B cell (primary cell): ENCODE data around the gene DPP4. TPM values are rescaled to one million over a fixed set of nuclear protein-coding genes. Genes with fewer than 3 reads are reported as not detected.

ENCODE experiments used
- ATAC-seq: fragments of 200-7000 bp; cut with Tn5 transposase; one replicate; pipeline ENCODE4 v1.10.0; 2021; ENCODE audit warnings: low read depth, mild to moderate bottlenecking, moderate number of reproducible peaks, moderate library complexity
- CTCF ChIA-PET: fragments of 350-600 bp; sonication (Branson Sonifier 250); formaldehyde crosslinking; loops from one replicate; lab custom pipeline; 2021; ENCODE audit warnings: antibody characterized with exemption, inconsistent platforms; lab: Charles Lee
- POLR2A ChIA-PET: fragments of 350-600 bp; sonication (Branson Sonifier 250); formaldehyde crosslinking; loops from one replicate; lab custom pipeline; 2021; ENCODE audit warnings: antibody characterized with exemption; lab: Charles Lee
- DNase-seq: peaks from one replicate; pipeline ENCODE4 v3.0.0; 2013
- H2AFZ ChIP-seq: 2 replicates; pipeline ENCODE4 v1.6.1; 2012; ENCODE audit warnings: mild to moderate bottlenecking, low read depth, low read length; ENCODE audit not compliant: insufficient read depth, poor library complexity, severe bottlenecking
- H3K27ac ChIP-seq, 2 donors: 1 replicate in 1 of 2; 2 replicates in 1 of 2; pipeline ENCODE4 v1.5.1; 2012 to 2013; ENCODE audit warnings: low read length in 2 of 2, mild to moderate bottlenecking in 2 of 2, moderate library complexity in 1 of 2
- H3K27me3 ChIP-seq, 4 experiments: fragments of 200-600 bp in 1 of 4; sonication (generic) in 1 of 4; replicated peaks in 1 of 4; 1 replicate in 2 of 4; 2 replicates in 2 of 4; pipeline versions ENCODE4 v1.6.1 to v1.7.0; 2013 to 2016; ENCODE audit warnings: low read length in 3 of 4, mild to moderate bottlenecking in 2 of 4, mixed read lengths in 1 of 4, moderate library complexity in 1 of 4; ENCODE audit not compliant: insufficient read depth in 4 of 4, control insufficient read depth in 3 of 4; ENCODE audit errors: control extremely low read depth in 1 of 4
- H3K36me3 ChIP-seq, 2 experiments: replicated peaks in 1 of 2; 1 replicate in 1 of 2; 2 replicates in 1 of 2; pipeline versions ENCODE4 v1.6.1 to v1.7.1; 2013; ENCODE audit warnings: low read length in 1 of 2; ENCODE audit not compliant: insufficient read depth in 2 of 2, control insufficient read depth in 1 of 2; ENCODE audit errors: control extremely low read depth in 1 of 2, extremely low read depth in 1 of 2
- H3K4me1 ChIP-seq, 2 donors: fragments of 200-600 bp in 1 of 2; sonication (generic) in 1 of 2; 1 replicate in 1 of 2; 2 replicates in 1 of 2; pipeline versions ENCODE4 v1.5.1 to v1.6.1; 2013 to 2017; ENCODE audit warnings: low read length in 2 of 2; ENCODE audit not compliant: control insufficient read depth in 2 of 2, insufficient read depth in 2 of 2
- H3K4me2 ChIP-seq: replicated peaks from 2 replicates; pipeline ENCODE3; 2012; ENCODE audit warnings: mild to moderate bottlenecking, low read depth, low read length; ENCODE audit not compliant: poor library complexity, severe bottlenecking
- H3K4me3 ChIP-seq, 5 experiments: fragments of 200-600 bp in 1 of 5; sonication (generic) in 1 of 5; 1 replicate in 3 of 5; 2 replicates in 2 of 5; pipeline versions ENCODE4 v1.5.1 to v1.7.0; 2011 to 2016; ENCODE audit warnings: low read length in 4 of 5, mild to moderate bottlenecking in 4 of 5, low read depth in 2 of 5, control low read depth in 1 of 5, moderate library complexity in 1 of 5; ENCODE audit not compliant: insufficient read depth in 1 of 5; ENCODE audit errors: control extremely low read depth in 1 of 5, extremely low read depth in 1 of 5
- H3K79me2 ChIP-seq: fragments of 200-600 bp; sonication (generic); one replicate; pipeline ENCODE4 v1.6.0; 2016; ENCODE audit warnings: low read length; ENCODE audit not compliant: control insufficient read depth, insufficient read depth
- H3K9ac ChIP-seq: fragments of 200-600 bp; sonication (generic); 2 replicates; pipeline ENCODE4 v1.6.1; 2017; ENCODE audit warnings: mild to moderate bottlenecking, low read length, moderate library complexity
- H3K9me3 ChIP-seq, 3 donors: one replicate each; pipeline versions ENCODE4 v1.6.1 to v1.7.1; 2013; ENCODE audit warnings: low read length in 2 of 3; ENCODE audit not compliant: control insufficient read depth in 2 of 3, insufficient read depth in 1 of 3; ENCODE audit errors: control extremely low read depth in 1 of 3
- H4K20me1 ChIP-seq: 2 replicates; pipeline ENCODE4 v1.6.0; 2012; ENCODE audit warnings: mild to moderate bottlenecking, low read length; ENCODE audit not compliant: insufficient read depth, control insufficient read depth, poor library complexity, severe bottlenecking
- H3K27ac Mint-ChIP-seq: one replicate; pipeline ENCODE4 v1.8.0; 2021; ENCODE audit warnings: mixed read lengths
- H3K27me3 Mint-ChIP-seq: one replicate; pipeline ENCODE4 v1.8.0; 2021; ENCODE audit warnings: mixed read lengths
- H3K4me1 Mint-ChIP-seq: one replicate; pipeline ENCODE4 v1.8.0; 2021; ENCODE audit warnings: mixed read lengths
- H3K4me3 Mint-ChIP-seq: one replicate; pipeline ENCODE4 v1.8.0; 2021; ENCODE audit warnings: mixed read lengths
- H3K9me3 Mint-ChIP-seq: one replicate; pipeline ENCODE4 v1.8.0; 2022; ENCODE audit warnings: mixed read lengths; ENCODE audit not compliant: insufficient read depth
- EZH2 ChIP-seq: IDR thresholded peaks from 2 replicates; pipeline ENCODE4 v1.6.1; 2012; ENCODE audit warnings: borderline replicate concordance, low read depth, mild to moderate bottlenecking, moderate library complexity, low read length; ENCODE audit not compliant: insufficient read depth, poor library complexity, severe bottlenecking
- WGBS: methylation state at CpG from one replicate; pipeline ENCODE4 v1.1.5; 2013; ENCODE audit warnings: missing lambda C conversion rate; ENCODE audit not compliant: insufficient coverage; 5-methylcytosine and 5-hydroxymethylcytosine counted together
- intact Hi-C: fragments of 100-400 bp; cut with micrococcal nuclease; formaldehyde crosslinking; loops from one replicate; pipeline ENCODE4 v1.10.0; 2022
- polyA plus RNA-seq: library from polyadenylated mRNA; depleted of rRNA; stranded (reverse); fragments of >200 nt; gene quantifications from 2 replicates; pipeline ENCODE4 v1.2.3, GENCODE V29; 2012
- small RNA-seq: library from RNA; depleted of rRNA; stranded (forward); fragments of <200 nt; gene quantifications from one replicate; pipeline ENCODE3, GENCODE V24; 2012; ENCODE audit warnings: low replicate concordance, low read depth; ENCODE audit not compliant: insufficient read length
- total RNA-seq, 2 donors: library from RNA; stranded (reverse); fragments of 120-200 nt in 1 of 2; gene quantifications; 1 replicate in 1 of 2; 2 replicates in 1 of 2; pipeline versions ENCODE4 v1.2.3 to v1.2.4, GENCODE V29; 2013 to 2022
- TF ChIP-seq, protein P1 (sequence below): fragments of 200-600 bp; IDR thresholded peaks from one replicate; pipeline ENCODE4 v1.8.0; 2022; ENCODE audit warnings: antibody characterized with exemption, mild to moderate bottlenecking

The DPP4 gene
- total and polyA plus RNA-seq, 2 donors (not counting 1 experiment from before 2014, with no cell fraction given): 0.18 to 1.2 TPM

DNA sequence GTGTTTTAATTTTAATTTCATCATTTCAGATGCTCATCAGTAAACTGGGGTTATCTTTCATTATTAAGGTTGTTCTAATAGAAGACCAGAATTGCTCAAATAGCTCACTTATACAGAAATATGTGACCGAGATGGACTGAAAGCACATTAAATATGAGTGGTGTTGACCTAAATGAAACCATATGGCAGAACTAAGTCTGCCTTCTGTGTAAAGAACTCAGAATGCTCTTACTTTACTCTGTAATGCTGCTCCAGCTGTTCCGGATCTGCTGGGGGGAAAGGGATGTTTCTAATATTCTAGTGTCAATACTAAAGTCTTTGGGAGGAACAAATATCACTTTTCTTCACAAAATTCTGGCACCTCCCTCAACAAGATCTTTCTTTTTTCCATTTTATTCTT, 131.0 kb downstream of the DPP4 start:
- Histone ChIP-seq H3K4me1 (no peaks in the 10 kb centered on the region), H4K20me1 (no peaks in the 10 kb centered on the region), H3K4me3 (no peak overlapping the region), H3K27me3 (no peaks in the 10 kb centered on the region), H3K36me3 (no peaks in the 10 kb centered on the region), H3K9me3 (no peaks in the 10 kb centered on the region), H2AFZ (no peak overlapping the region), H3K9ac (no peak overlapping the region), H3K27ac (no peak overlapping the region), H3K4me2 (no peak overlapping the region), H3K79me2 (no peaks in the 10 kb centered on the region)
- Mint-ChIP-seq H3K4me3 (no peak overlapping the region), H3K27ac (no peak overlapping the region), H3K9me3 (no peaks in the 10 kb centered on the region), H3K27me3 (no peaks in the 10 kb centered on the region), H3K4me1 (no peaks in the 10 kb centered on the region)
- ChIA-PET CTCF (no interaction called here), POLR2A (no interaction called here)
- TF ChIP-seq, protein P1, sequence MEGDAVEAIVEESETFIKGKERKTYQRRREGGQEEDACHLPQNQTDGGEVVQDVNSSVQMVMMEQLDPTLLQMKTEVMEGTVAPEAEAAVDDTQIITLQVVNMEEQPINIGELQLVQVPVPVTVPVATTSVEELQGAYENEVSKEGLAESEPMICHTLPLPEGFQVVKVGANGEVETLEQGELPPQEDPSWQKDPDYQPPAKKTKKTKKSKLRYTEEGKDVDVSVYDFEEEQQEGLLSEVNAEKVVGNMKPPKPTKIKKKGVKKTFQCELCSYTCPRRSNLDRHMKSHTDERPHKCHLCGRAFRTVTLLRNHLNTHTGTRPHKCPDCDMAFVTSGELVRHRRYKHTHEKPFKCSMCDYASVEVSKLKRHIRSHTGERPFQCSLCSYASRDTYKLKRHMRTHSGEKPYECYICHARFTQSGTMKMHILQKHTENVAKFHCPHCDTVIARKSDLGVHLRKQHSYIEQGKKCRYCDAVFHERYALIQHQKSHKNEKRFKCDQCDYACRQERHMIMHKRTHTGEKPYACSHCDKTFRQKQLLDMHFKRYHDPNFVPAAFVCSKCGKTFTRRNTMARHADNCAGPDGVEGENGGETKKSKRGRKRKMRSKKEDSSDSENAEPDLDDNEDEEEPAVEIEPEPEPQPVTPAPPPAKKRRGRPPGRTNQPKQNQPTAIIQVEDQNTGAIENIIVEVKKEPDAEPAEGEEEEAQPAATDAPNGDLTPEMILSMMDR: no peak
- no peak for TF ChIP-seq EZH2
- WGBS: no CpG with 5 or more reads among the region's 2 CpGs
- ATAC-seq (no peak), DNase-seq (no peak)
- intact Hi-C loops: no loop called here

Small RNA genes lying within 50 kb of the gene (small RNA-seq; reads per million reads assigned to genes)
- not detected for gene TIMM8AP1

Other genes starting within 250 kb of the DPP4 start
- gene GCG, start 78.0 kb upstream of the DPP4 start, total RNA-seq: not detected in 2 replicates
- not detected in 2 replicates for gene GCG, start 78.0 kb upstream of the DPP4 start, polyA plus RNA-seq
- gene FAP, start 169.2 kb upstream of the DPP4 start, total RNA-seq: not detected in 2 replicates
- not detected in 2 replicates for gene FAP, start 169.2 kb upstream of the DPP4 start, polyA plus RNA-seq
- gene IFIH1, start 244.5 kb upstream of the DPP4 start, total RNA-seq: 54.8 and 59.7 TPM in 2 replicates
- gene IFIH1, start 244.5 kb upstream of the DPP4 start, polyA plus RNA-seq: 29.5 and 42.1 TPM in 2 replicates